Umbilical cord (tissue), 1 donor: ENCODE measurements around the gene ZNF496. TPM values are rescaled to one million over a fixed set of nuclear protein-coding genes. Genes with fewer than 3 reads are reported as not detected.

ENCODE experiments used
- total RNA-seq: library from RNA; depleted of rRNA; stranded (reverse); fragments of >200 nt; gene quantifications from one replicate; pipeline ENCODE4 v1.2.3, GENCODE V29; 2014; ENCODE audit warnings: low replicate concordance; ENCODE audit not compliant: insufficient read depth

Gene ZNF496
- total RNA-seq, 1 donor from 2014 or later, result 15.9 TPM

Other genes with a start within 250 kb of the ZNF496 start
- gene ZNF669, start 227.5 kb downstream of the ZNF496 start, total RNA-seq, result 4.8 TPM
- gene ZNF124, start 159.8 kb downstream of the ZNF496 start, total RNA-seq, result 93.4 TPM
- 0.48 TPM for gene VN1R5, start 75.8 kb downstream of the ZNF496 start, total RNA-seq
- 4.6 TPM for gene NLRP3, start 84.3 kb upstream of the ZNF496 start, total RNA-seq
- 2.6 TPM for gene OR2B11, start 126.2 kb upstream of the ZNF496 start, total RNA-seq
- 0.72 TPM for gene OR2C3, start 204.6 kb upstream of the ZNF496 start, total RNA-seq
- 0.48 TPM for gene GCSAML, start 217.3 kb upstream of the ZNF496 start, total RNA-seq